CD4-positive, alpha-beta T cell treated with Interleukin-17A for 1 hour (primary cell): ENCODE measurements around the gene ICAM4.
"Not testable (repeated sequence)": the region's sequence is repeated elsewhere in the genome, so short reads cannot be mapped to it uniquely, and the experiment has no call there.

Source experiments
- DNase-seq: peaks from one replicate; pipeline ENCODE4 v3.0.0-alpha.2; 2020

The ICAM4 gene

GRCh38 chr19:10286803-10287737 lies at the start of gene ICAM4:
ICAM4 (plus strand) TSS chr19:10286955; CDS start chr19:10287013, 58 bp downstream.
- peak; percentile 39 for DNase-seq

GRCh38 chr19:10237702-10238101 lies 49.1 kb upstream of the ICAM4 start:
- no peak for DNase-seq

- DNase-seq, result no peak
Measured at GRCh38 chr19:10238172-10238783, 48.5 kb upstream of the ICAM4 start.

GRCh38 chr19:10241826-10242449 lies 44.8 kb upstream of the ICAM4 start:
- DNase-seq, result not testable (repeated sequence)

GRCh38 chr19:10243606-10244005 lies 43.1 kb upstream of the ICAM4 start:
- no peak for DNase-seq

- no peak for DNase-seq
Measured at GRCh38 chr19:10245189-10245939, 41.4 kb upstream of the ICAM4 start.

GRCh38 chr19:10246511-10246910 lies 40.2 kb upstream of the ICAM4 start:
- no peak for DNase-seq

GRCh38 chr19:10251792-10252694 lies 34.7 kb upstream of the ICAM4 start, which contains the start of gene MRPL4:
MRPL4 (plus strand) TSS chr19:10252214; CDS start chr19:10252254, 40 bp downstream.
- peak; percentile 98 for DNase-seq

- no peak for DNase-seq
Measured at GRCh38 chr19:10252707-10253106, 34.0 kb upstream of the ICAM4 start.

GRCh38 chr19:10254244-10254643 lies 32.5 kb upstream of the ICAM4 start:
- DNase-seq, result no peak

GRCh38 chr19:10255358-10255757 lies 31.4 kb upstream of the ICAM4 start:
- no peak for DNase-seq

GRCh38 chr19:10256551-10256950 lies 30.2 kb upstream of the ICAM4 start:
- no peak for DNase-seq

GRCh38 chr19:10256970-10257615 lies 29.7 kb upstream of the ICAM4 start:
- no peak for DNase-seq

- DNase-seq, result no peak
Measured at GRCh38 chr19:10258080-10258710, 28.6 kb upstream of the ICAM4 start.

- DNase-seq, result peak; percentile 93
Measured at GRCh38 chr19:10259162-10259905, 27.4 kb upstream of the ICAM4 start.

GRCh38 chr19:10260141-10260584 lies 26.6 kb upstream of the ICAM4 start:
- DNase-seq, result no peak

- DNase-seq, result no peak
Measured at GRCh38 chr19:10262771-10263170, 24.0 kb upstream of the ICAM4 start.

- no peak for DNase-seq
Measured at GRCh38 chr19:10266706-10267105, 20.0 kb upstream of the ICAM4 start.

GRCh38 chr19:10268071-10268470 lies 18.7 kb upstream of the ICAM4 start:
- DNase-seq, result no peak
